Fibroblast of pulmonary artery (primary cell): Measurements from ENCODE around the gene SUN5.
"Not testable (repeated sequence)": the region's sequence is repeated elsewhere in the genome, so short reads cannot be mapped to it uniquely, and the experiment has no call there.

Experiments
- DNase-seq: peaks from one replicate; pipeline ENCODE4 v3.0.0-alpha.2; 2010; ENCODE audit warnings: low read depth
- H3K4me3 ChIP-seq: replicated peaks from 2 replicates; pipeline ENCODE4 v1.5.1; 2011; ENCODE audit warnings: low read depth, mild to moderate bottlenecking, control low read depth, low read length, moderate library complexity
- TF ChIP-seq, protein P1 (sequence below): IDR thresholded peaks from 2 replicates; pipeline ENCODE4 v1.5.1; 2011; ENCODE audit warnings: mild to moderate bottlenecking, control low read depth, low read length, inconsistent platforms; ENCODE audit errors: missing control alignments

SUN5 gene, protein sequence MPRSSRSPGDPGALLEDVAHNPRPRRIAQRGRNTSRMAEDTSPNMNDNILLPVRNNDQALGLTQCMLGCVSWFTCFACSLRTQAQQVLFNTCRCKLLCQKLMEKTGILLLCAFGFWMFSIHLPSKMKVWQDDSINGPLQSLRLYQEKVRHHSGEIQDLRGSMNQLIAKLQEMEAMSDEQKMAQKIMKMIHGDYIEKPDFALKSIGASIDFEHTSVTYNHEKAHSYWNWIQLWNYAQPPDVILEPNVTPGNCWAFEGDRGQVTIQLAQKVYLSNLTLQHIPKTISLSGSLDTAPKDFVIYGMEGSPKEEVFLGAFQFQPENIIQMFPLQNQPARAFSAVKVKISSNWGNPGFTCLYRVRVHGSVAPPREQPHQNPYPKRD

DNA sequence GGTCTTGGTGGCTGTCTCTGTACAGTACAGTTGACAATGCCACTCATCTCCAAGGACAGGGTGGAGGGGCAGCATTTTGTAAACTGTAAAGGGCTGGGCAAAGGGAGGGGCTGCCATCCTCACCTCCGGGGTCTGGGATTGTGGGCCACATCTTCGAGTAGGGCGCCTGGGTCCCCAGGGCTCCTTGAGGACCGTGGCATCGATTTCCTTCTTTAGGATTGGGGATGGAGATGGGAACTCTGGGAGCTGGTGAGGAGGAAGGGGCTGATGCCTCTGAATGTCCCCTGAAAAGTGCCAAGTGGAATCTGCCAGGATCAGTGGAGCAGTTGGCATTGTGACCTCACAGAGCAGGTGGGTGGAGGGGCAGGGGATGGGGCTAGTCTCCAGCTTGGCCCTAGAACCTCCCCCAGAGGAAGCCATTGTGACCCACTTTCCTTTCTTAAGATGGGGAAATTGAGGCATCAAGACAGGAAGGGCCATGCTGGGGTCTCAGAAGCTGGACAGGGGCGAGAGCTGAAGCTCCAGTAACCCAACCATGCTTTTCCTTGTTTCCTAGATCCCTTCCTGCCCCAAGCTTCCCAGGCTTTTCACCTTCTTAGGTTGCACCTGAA, at the start of gene SUN5:
Gene SUN5, minus strand, starts transcription at position 293 of the 611 bp plus-strand sequence. Its CDS starts 93 bp downstream, at position 200.
- no peak for DNase-seq
- no peak within 1 kb of the TSS for H3K4me3 ChIP-seq
- TF ChIP-seq, protein P1, sequence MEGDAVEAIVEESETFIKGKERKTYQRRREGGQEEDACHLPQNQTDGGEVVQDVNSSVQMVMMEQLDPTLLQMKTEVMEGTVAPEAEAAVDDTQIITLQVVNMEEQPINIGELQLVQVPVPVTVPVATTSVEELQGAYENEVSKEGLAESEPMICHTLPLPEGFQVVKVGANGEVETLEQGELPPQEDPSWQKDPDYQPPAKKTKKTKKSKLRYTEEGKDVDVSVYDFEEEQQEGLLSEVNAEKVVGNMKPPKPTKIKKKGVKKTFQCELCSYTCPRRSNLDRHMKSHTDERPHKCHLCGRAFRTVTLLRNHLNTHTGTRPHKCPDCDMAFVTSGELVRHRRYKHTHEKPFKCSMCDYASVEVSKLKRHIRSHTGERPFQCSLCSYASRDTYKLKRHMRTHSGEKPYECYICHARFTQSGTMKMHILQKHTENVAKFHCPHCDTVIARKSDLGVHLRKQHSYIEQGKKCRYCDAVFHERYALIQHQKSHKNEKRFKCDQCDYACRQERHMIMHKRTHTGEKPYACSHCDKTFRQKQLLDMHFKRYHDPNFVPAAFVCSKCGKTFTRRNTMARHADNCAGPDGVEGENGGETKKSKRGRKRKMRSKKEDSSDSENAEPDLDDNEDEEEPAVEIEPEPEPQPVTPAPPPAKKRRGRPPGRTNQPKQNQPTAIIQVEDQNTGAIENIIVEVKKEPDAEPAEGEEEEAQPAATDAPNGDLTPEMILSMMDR: no peak

DNA sequence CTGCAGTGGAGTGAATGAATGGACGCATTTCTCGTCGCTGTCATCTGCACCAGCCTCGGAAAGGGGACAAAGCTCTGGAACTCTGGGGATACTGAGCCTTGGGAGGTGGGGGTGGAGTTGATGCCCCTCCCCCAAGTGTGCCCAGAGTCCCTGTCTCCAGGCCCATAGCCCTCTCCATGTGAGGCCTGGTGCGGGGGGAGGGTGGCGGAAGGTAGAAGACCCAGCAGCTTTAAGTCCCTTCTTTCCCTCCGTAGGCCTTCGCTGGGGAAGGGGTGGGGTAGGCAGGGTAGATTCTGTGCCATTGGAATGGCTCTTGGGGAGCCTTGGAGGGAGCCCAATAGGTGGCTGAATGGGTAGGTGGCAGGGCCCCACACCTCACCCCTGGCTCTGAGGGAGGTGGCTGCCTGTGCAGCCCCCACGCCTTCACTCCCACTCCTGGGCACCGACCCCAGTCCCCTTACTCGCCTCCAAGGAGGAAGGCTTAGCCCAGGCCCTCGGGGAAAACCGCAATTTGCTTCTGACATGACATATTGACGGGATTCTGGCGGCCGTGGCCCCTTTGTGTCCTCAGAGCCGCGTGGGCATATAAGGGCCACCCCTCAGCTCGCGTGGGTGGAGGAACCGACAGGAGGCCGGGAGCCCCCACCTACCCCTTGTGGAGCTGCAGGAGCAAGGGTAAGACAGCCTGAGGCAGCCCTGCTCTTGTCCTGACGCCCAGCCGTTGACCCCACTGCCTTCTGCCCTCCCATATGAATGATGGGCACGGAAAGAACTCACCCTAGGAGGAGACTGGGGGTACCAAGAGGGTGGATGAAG, 49.3 kb upstream of the SUN5 start, which contains the start of gene BPIFB3:
Gene BPIFB3, plus strand, starts transcription at position 613 of the 816 bp plus-strand sequence. CDS start 1,533 bp downstream, outside the sequence.
- no peak for DNase-seq
- no peak within 1 kb of the TSS for H3K4me3 ChIP-seq
- TF ChIP-seq, protein P1: no peak

DNA sequence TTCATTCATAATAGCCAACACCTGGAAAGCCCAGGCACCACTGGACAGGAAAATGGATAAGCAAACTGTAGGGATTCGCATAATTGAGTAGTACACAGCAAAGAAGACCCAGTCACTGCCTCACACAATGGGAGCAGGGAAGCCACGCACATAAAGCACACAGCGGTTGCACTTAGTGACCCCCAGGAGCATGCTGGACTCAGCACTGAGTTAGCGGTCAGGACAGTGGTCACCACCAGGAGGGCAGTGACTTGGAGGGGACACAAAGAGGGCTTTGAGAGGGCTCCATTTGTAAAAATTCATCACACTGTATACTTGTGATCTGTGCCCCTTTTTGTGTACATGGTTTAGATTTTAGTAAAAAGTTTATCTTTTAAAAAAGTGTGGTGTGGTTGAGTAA, 47.1 kb upstream of the SUN5 start:
- TF ChIP-seq, protein P1: no peak
- DNase-seq: no peak
- no peak overlapping the region for H3K4me3 ChIP-seq

DNA sequence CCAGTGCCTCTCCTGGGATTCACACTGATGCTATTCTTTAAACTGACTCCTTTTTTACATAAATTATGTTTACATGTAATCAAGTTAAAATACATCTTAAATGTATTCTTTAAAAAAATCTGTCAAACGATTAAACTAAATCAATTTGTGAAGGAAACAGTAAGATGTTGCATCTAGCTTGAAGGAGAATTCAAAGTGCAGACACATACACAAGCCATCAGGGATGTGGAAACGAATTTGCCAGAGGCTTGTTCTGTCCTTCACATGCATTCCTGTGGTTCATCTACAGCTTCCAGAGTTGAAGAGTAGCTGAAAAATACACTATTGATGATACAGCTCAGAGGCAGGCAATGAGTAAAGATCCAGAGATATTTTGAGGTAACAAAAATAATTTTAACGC, 42.2 kb upstream of the SUN5 start:
- DNase-seq: no peak
- TF ChIP-seq, protein P1: no peak
- H3K4me3 ChIP-seq: no peak overlapping the region

DNA sequence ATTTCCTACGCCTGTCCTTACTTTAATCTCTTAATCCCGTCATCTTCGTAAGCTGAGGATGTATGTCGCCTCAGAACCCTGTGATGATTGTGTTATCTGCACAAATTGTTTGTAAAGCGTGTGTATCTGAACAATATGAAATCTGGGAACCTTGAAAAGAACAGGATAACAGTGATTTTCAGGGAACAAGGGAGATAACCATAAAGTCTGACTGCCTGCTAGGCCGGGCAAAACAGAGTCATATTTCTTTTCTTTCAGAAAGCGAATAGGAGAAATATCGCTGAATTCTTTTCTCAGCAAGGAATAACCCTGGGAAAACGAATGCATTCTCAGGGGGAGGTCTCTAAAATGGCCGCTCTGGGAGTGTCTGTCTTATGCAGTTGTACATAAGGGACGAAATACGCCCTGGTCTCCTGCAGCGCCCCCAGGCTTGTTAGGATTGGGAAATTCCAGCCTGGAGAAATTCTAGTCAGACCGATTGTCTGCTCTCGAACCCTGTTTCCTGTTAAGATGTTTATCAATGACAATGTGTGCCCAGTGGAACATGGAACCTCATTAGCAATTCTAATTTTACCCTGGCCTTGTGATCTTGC, 41.0 kb upstream of the SUN5 start:
- H3K4me3 ChIP-seq, DNase-seq: not testable (repeated sequence)

DNA sequence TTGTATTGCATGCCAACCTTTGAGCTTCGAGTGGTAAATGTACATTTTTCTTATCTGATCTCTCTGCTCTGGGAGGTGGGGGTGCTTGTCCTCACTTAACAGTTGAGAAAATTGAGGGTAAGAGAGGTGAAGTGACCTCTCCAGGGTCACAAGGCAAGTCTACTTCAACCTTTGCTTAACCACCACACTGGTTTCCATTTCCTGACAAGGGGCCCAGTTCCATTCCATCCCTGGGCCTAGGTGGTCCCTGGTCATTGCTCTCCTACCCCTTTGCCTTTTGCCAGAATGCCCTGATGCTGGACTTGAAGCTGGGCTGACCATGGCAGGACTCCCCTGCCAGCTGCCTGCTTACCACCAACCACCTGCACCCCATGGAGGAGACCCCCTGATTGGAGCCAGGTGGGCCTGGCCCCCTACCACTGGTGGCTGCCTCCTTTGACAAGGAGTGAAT, 39.5 kb upstream of the SUN5 start:
- DNase-seq: no peak
- H3K4me3 ChIP-seq: no peak overlapping the region
- TF ChIP-seq, protein P1: no peak
